IMR-90 (cell line): Measurements from ENCODE around the gene CCDC90B.

Source experiments
- CEBPB ChIP-seq: IDR thresholded peaks from 2 replicates; pipeline ENCODE4 v1.6.1; 2012; ENCODE audit warnings: low read depth, low read length, improper control_type of control experiment
- CHD1 ChIP-seq: IDR thresholded peaks from 2 replicates; pipeline ENCODE4 v1.6.1; 2012; ENCODE audit warnings: low read depth, low read length, improper control_type of control experiment
- CTCF ChIP-seq: conservative IDR thresholded peaks from 2 replicates; pipeline ENCODE4 v1.5.1; 2012; ENCODE audit warnings: mild to moderate bottlenecking, low read depth, low read length, improper control_type of control experiment
- ELK1 ChIP-seq: fragments of 150-350 bp; IDR thresholded peaks from 2 replicates; pipeline ENCODE4 v1.6.1; 2016; ENCODE audit warnings: low read depth, mild to moderate bottlenecking, low read length, moderate library complexity, borderline replicate concordance
- FOS ChIP-seq: fragments of 150-350 bp; IDR thresholded peaks from 2 replicates; pipeline ENCODE4 v1.6.1; 2016; ENCODE audit warnings: low read depth, low read length
- MAFK ChIP-seq: IDR thresholded peaks from 2 replicates; pipeline ENCODE4 v1.6.1; 2012; ENCODE audit warnings: low read depth, low read length, improper control_type of control experiment
- MAZ ChIP-seq: IDR thresholded peaks from 2 replicates; pipeline ENCODE4 v1.6.1; 2012; ENCODE audit warnings: low read depth, mild to moderate bottlenecking, low read length, improper control_type of control experiment, moderate library complexity, borderline replicate concordance
- NFE2L2 ChIP-seq: fragments of 150-350 bp; IDR thresholded peaks from 2 replicates; pipeline ENCODE4 v1.6.1; 2016; ENCODE audit warnings: low read depth, mild to moderate bottlenecking, low read length
- POLR2A ChIP-seq: IDR thresholded peaks from 2 replicates; pipeline ENCODE4 v1.6.1; 2012; ENCODE audit warnings: mild to moderate bottlenecking, low read depth, low read length
- RAD21 ChIP-seq: IDR thresholded peaks from 2 replicates; pipeline ENCODE4 v1.6.1; 2012; ENCODE audit warnings: low read length, improper control_type of control experiment
- RCOR1 ChIP-seq: IDR thresholded peaks from 2 replicates; pipeline ENCODE4 v1.6.1; 2012; ENCODE audit warnings: mild to moderate bottlenecking, low read length, improper control_type of control experiment; ENCODE audit not compliant: insufficient replicate concordance
- RFX5 ChIP-seq: IDR thresholded peaks from 2 replicates; pipeline ENCODE4 v1.8.0; 2012; ENCODE audit warnings: low read depth, mild to moderate bottlenecking, low read length, moderate library complexity
- USF2 ChIP-seq: fragments of 150-350 bp; IDR thresholded peaks from 2 replicates; pipeline ENCODE4 v1.6.1; 2017; ENCODE audit warnings: mild to moderate bottlenecking, antibody characterized with exemption, low read length, low read depth

GRCh38 chr11:83222499-83222898 lies 63.7 kb downstream of the CCDC90B start:
- TF ChIP-seq CTCF (no peak), NFE2L2 (no peak), POLR2A (no peak), RAD21 (no peak), USF2 (no peak), CEBPB (no peak), FOS (no peak), RFX5 (no peak), MAZ (no peak), ELK1 (no peak), RCOR1 (no peak), CHD1 (no peak), MAFK (no peak)
